HepG2 (cell line): ENCODE results near the gene MMP24OS. TPM values are rescaled to one million over a fixed set of nuclear protein-coding genes. Genes with fewer than 3 reads are reported as not detected.
A peak's percentile ranks its signal among the peaks of the same experiment; 100 is the strongest.

Experiments used
- ARID5B ChIP-seq: IDR thresholded peaks from 2 replicates; pipeline ENCODE4 v1.4.0; 2020; ENCODE audit warnings: mild to moderate bottlenecking, missing genetic modification reagents
- DDIT3 ChIP-seq: sonication (generic); formaldehyde crosslinking; IDR thresholded peaks from 2 replicates; pipeline ENCODE4 v1.4.0; 2020; ENCODE audit warnings: mild to moderate bottlenecking, missing genetic modification reagents
- DNMT1 ChIP-seq: sonication (generic); formaldehyde crosslinking; IDR thresholded peaks from 2 replicates; pipeline ENCODE4 v1.5.1; 2020; ENCODE audit warnings: mild to moderate bottlenecking, missing genetic modification reagents
- FOSL2 ChIP-seq: sonication (generic); formaldehyde crosslinking; IDR thresholded peaks from 2 replicates; pipeline ENCODE4 v1.4.0; 2020; ENCODE audit warnings: missing genetic modification reagents
- HNF1B ChIP-seq: sonication (generic); formaldehyde crosslinking; IDR thresholded peaks from 2 replicates; pipeline ENCODE4 v1.5.1; 2020; ENCODE audit warnings: mild to moderate bottlenecking, moderate library complexity, missing genetic modification reagents
- HOXD1 ChIP-seq: sonication (generic); formaldehyde crosslinking; IDR thresholded peaks from 2 replicates; pipeline ENCODE4 v1.5.0; 2020; ENCODE audit warnings: missing genetic modification reagents
- KLF12 ChIP-seq: sonication (generic); formaldehyde crosslinking; IDR thresholded peaks from 2 replicates; pipeline ENCODE4 v1.4.0; 2020; ENCODE audit warnings: missing genetic modification reagents, borderline replicate concordance
- PBX2 ChIP-seq: IDR thresholded peaks from 2 replicates; pipeline ENCODE4 v1.6.1; 2016; ENCODE audit warnings: control low read depth
- POGK ChIP-seq: sonication (generic); formaldehyde crosslinking; conservative IDR thresholded peaks from 2 replicates; pipeline ENCODE4 v1.8.0; 2022; ENCODE audit warnings: mild to moderate bottlenecking, moderate library complexity, missing genetic modification reagents
- PRPF4 ChIP-seq: fragments of 200-400 bp; formaldehyde crosslinking; IDR thresholded peaks from 2 replicates; pipeline ENCODE4 v1.6.1; 2016; ENCODE audit warnings: low read length, low read depth; ENCODE audit not compliant: poor library complexity, severe bottlenecking
- SALL1 ChIP-seq: sonication (generic); formaldehyde crosslinking; IDR thresholded peaks from 2 replicates; pipeline ENCODE4 v1.8.0; 2022; ENCODE audit warnings: mild to moderate bottlenecking, missing genetic modification reagents
- SP5 ChIP-seq: IDR thresholded peaks from 2 replicates; pipeline ENCODE4 v1.6.1; 2016; ENCODE audit warnings: low read depth, borderline replicate concordance
- SYNCRIP ChIP-seq: fragments of 200-400 bp; formaldehyde crosslinking; IDR thresholded peaks from 2 replicates; pipeline ENCODE4 v1.6.1; 2018; ENCODE audit warnings: mild to moderate bottlenecking, low read depth, low read length; ENCODE audit not compliant: insufficient read depth
- TCF12 ChIP-seq, 2 experiments: fragments of 450-650 bp in 1 of 2; sonication (generic) in 1 of 2; formaldehyde crosslinking in 1 of 2; IDR thresholded peaks; 2 replicates each; pipeline versions ENCODE4 v1.6.1 to v1.8.0; 2017 to 2022; ENCODE audit warnings: antibody characterized with exemption in 1 of 2, mild to moderate bottlenecking in 1 of 2, missing genetic modification reagents in 1 of 2, moderate library complexity in 1 of 2
- TCF7L2 ChIP-seq: IDR thresholded peaks from 2 replicates; pipeline ENCODE4 v1.6.1; 2011; ENCODE audit warnings: mild to moderate bottlenecking, low read depth, low read length, moderate library complexity
- XRCC5 ChIP-seq: fragments of 200-400 bp; formaldehyde crosslinking; optimal IDR thresholded peaks from 2 replicates; pipeline ENCODE3; 2017; ENCODE audit warnings: mild to moderate bottlenecking, low read length
- ZNF256 ChIP-seq: sonication (generic); formaldehyde crosslinking; conservative IDR thresholded peaks from 2 replicates; pipeline ENCODE4 v1.4.0; 2020; ENCODE audit warnings: missing genetic modification reagents
- ZNF34 ChIP-seq: sonication (generic); formaldehyde crosslinking; IDR thresholded peaks from 2 replicates; pipeline ENCODE4 v1.4.0; 2020; ENCODE audit warnings: mild to moderate bottlenecking, missing genetic modification reagents, borderline replicate concordance
- ZNF567 ChIP-seq: sonication (generic); formaldehyde crosslinking; IDR thresholded peaks from 2 replicates; pipeline ENCODE4 v1.8.1; 2023; ENCODE audit warnings: mild to moderate bottlenecking, missing genetic modification reagents, borderline replicate concordance
- ZNF577 ChIP-seq: sonication (generic); formaldehyde crosslinking; IDR thresholded peaks from 2 replicates; pipeline ENCODE4 v1.4.0; 2020; ENCODE audit warnings: mild to moderate bottlenecking, low read depth, missing genetic modification reagents, borderline replicate concordance
- ZSCAN29 ChIP-seq: sonication (generic); formaldehyde crosslinking; conservative IDR thresholded peaks from 2 replicates; pipeline ENCODE4 v1.4.0; 2020; ENCODE audit warnings: mild to moderate bottlenecking, missing genetic modification reagents
- polyA plus RNA-seq, 8 experiments: library from polyadenylated mRNA; depleted of rRNA in 3 of 8; stranded (reverse) in 7 of 8; unstranded in 1 of 8; fragments of >200 nt; fragmentation: Illumina TruSeq in 4 of 8; extraction: Trizol in 4 of 8; gene quantifications; 2 replicates each; pipeline versions ENCODE4 v1.2.1 to v1.2.3, GENCODE V29; 2011 to 2016; ENCODE audit warnings: low read depth in 4 of 8, missing spikeins in 1 of 8, mixed read lengths in 1 of 8; ENCODE audit not compliant: insufficient read depth in 1 of 8
- total RNA-seq, 5 experiments: library from RNA; depleted of rRNA; stranded (reverse); fragments of >200 nt; fragmentation: Illumina TruSeq; extraction: Trizol; gene quantifications; 2 replicates each; pipeline ENCODE4 v1.2.3, GENCODE V29; 2016; ENCODE audit warnings: low read depth in 1 of 5

The MMP24OS gene
- total and polyA plus RNA-seq, 2 of the 13 experiments (the other 11 are each of a cell fraction or from before 2014, with no cell fraction given): 6.0 to 8.5 TPM

GRCh38 chr20:35284267-35284991, 6.5 kb upstream of the MMP24OS start, which contains the start of gene EIF6 (continued):
- TF ChIP-seq ARID5B (CRISPR knock-in tag) (peak; percentile 41), DDIT3 (no peak), PBX2 (no peak), PRPF4 (no peak), SALL1 (CRISPR knock-in tag) (peak; percentile 89), ZSCAN29 (CRISPR knock-in tag) (no peak), XRCC5 (peak; percentile 98), ZNF577 (CRISPR knock-in tag) (no peak), SP5 (CRISPR knock-in tag) (peak; percentile 79), DNMT1 (CRISPR knock-in tag) (peak; percentile 93), TCF7L2 (no peak), POGK (CRISPR knock-in tag) (peak; percentile 96), SYNCRIP (no peak), TCF12 (IDR thresholded peaks at IDR 0.05) (no peak), TCF12 (CRISPR knock-in tag; IDR thresholded peaks at IDR 0.05) (peak; percentile 91; the same call in 1 of the 2 replicates), KLF12 (CRISPR knock-in tag) (no peak), HNF1B (CRISPR knock-in tag) (peak; percentile 96), HOXD1 (CRISPR knock-in tag) (no peak; the same call in 1 of the 2 replicates), ZNF256 (CRISPR knock-in tag) (no peak; the same call in 1 of the 2 replicates), FOSL2 (CRISPR knock-in tag) (peak; percentile 56), ZNF34 (CRISPR knock-in tag) (no peak), ZNF567 (CRISPR knock-in tag) (no peak)
